HG02798 (cell line): Measurements from ENCODE around the gene STX10.

Experiments
- ATAC-seq: cut with Tn5 transposase; IDR thresholded peaks from one replicate; pipeline ENCODE4 v1.9.1; 2021; ENCODE audit warnings: mild to moderate bottlenecking; ENCODE audit not compliant: unreplicated experiment, poor library complexity

Gene STX10

DNA sequence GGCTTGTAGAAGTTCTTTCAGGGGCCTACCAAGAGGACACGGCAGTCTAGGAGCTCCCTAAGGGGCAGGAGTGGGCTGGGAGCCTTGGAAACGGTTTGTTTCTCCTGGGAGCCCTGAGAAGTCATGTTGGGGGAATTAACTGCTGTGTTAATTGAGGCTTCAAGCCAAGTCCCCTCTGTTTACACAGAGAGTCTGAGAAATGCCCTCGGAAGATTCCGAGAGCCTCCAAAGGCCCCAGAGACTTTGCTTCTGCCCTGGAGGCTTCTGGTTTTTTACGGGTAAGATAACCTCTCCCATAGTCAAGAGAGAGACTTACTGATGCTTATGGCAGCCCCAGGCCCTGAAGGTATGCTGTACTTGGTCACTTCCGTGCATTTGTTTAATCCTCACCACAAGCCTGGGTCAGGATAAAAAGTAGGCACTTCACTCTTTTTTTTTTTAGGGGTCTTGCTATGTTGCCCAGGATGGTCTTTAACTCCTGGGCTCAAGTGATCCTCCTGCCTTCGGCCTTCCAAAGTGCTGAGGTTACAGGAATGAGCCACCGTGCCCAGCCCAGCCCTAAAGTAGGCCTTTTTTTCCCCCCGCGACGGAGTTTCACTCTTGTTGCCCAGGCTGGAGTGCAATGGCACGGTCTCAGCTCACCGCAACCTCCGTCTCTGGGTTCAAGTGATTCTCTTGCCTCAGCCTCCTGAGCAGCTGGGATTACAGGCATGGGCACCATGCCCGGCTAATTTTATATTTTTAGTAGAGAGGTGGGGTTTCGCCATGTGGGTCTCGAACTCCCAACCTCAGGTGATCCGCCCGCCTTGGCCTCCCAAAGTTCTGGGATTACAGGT, 15.2 kb upstream of the STX10 start:
- no peak for ATAC-seq

DNA sequence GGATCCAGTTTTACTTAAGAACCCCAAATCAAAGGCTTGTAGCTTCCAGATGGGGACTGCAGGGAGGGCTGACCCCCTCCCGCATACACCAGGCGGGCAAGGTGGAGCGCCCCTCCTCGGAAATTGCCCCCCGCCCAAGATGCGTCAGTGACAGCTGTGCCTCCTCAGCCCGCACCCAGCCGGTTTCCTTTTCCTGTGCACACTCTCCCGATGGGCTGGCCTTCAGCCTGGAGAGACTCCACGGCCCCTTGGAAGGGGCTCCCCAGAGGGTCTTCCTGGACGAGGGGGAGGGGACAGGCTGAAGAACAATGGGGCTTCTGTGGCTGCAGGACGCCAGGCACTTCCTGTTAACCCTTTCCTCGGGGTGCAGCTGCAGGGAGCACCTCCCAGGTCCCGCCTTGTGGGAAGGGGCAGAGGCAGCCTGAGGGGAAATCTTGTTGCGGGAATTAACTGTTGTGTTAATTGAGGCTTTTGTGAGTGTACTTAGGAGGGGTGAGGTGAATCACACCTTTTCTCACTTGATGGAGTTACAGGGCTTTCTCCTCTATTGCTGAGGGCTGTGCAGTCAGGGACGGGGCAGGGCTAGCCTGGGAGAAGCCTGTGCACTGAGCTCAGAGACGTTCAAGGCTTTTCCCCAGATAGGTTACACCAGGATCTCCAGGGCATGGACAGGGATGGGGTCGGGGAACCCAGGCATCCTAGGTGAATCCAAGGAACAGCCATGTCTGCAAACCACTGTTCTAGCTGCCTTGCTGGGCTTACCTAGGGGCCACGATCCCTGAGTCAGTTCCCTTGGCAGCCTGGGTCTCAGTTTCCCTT, 14.4 kb upstream of the STX10 start:
- ATAC-seq, result no peak

DNA sequence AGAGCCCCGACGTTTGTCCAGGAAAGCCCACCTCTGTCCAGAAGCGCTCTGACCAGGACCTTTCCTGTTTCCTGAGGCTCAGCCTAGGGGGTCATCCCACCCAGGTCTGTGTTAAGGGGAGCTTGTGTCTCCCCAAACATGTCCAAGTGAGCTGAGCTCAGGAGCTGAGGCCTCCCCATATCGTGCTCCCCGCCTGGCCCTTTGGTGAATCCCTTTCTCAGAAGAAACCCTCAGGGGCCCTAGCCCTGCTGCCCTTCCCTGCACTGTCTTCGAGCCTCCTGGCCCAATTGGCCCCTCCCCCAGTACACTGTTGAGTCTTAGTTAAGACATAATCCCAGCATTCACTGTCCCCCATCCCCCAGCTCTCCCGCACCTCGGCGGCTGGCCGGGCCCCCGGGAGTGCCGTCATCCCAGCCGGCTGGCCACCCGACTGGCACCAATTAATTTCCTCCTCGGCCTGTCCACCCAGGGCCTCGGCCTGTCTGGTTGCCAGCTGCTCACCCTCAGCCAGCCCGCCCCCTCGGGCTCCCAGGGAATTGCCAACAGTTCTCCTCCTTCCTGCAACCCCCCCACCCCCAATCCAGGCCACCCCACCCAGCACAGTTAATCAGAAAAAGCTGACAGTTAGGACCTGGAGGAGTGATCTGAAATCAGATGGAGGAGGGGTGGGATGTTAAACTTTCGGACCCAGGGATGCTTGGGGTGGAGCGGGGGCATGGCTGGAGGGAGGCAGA, 13.6 kb upstream of the STX10 start:
- ATAC-seq, result no peak

DNA sequence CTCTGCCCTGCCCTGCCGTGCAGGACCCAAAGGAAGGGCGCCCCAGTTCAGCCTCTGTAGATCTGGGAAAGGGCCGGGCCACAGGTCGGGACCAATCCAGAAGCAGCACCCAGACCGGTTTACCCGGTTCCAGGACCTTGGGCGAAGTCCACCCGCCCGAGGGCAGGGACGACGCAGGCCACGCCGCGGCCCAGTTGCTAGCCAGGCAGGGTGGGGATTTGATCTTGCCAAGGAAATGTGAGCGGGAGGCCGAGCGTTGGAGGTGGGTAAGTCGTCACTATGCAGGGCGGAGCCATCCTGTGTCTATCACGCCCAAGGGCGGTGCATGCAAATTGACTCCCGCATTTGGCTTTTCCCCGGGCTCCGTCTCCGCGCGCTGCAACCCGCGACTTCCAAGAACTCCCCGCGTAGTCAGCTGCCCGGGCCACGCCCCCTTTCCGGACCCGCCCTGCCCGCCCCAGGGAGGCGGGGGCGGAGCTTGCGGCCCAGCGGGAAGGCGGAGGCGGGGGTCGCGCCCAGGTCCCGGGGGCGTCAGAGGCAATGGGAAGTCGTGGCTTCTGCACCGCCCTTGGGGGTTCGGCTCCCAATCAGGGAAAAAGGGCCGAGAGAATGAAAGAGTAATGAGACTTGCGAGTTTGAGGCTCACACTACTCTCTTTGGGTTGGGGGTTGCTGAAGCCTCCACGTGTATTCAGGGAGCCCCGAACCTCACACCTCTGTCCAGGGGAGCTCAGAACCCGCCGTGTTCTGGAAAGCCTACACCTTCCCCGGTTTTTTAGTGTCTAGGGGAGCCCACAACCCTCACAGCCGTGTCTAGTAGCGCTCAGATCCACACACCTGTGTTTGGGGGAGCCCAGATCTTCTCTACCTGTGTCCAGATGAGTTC, 12.8 kb upstream of the STX10 start:
- ATAC-seq, result peak; percentile 49

DNA sequence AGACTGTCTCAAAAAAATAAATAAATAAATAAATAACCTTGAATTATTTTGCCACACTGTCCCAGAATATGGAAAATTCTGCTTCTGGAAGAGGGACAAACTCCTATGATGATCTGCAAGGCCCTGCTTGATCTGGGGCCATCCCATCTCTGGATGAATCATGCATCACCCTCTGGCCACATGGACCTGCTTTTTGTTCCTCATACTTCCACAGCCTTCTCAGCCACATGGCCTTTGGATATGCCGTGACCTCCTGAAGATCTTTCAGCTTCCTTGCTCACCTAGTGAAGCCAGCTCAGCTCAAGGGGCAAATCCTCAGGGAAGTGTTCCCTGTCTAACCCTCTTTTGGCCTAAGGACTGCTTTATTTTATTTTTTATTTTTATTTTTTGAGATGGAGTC, 10.4 kb upstream of the STX10 start:
- no peak for ATAC-seq

DNA sequence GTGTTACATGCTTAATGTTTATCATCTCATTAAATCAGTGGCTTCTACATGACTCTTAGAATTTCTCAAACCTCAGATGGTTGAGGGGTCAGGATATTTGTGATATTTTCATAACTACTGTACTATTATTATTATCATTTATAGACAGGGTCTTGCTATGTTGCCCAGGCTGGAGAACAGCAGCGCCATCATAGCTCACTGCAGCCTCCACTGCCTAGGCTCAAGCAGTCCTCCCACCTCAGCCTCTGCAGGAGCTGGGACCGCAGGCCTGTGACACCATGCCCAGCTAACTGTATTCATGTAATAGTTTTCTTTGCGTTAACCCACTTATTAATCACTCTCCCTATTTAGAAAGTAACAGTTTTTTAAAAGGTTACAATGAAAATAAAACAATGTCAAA, 9.5 kb upstream of the STX10 start:
- no peak for ATAC-seq

DNA sequence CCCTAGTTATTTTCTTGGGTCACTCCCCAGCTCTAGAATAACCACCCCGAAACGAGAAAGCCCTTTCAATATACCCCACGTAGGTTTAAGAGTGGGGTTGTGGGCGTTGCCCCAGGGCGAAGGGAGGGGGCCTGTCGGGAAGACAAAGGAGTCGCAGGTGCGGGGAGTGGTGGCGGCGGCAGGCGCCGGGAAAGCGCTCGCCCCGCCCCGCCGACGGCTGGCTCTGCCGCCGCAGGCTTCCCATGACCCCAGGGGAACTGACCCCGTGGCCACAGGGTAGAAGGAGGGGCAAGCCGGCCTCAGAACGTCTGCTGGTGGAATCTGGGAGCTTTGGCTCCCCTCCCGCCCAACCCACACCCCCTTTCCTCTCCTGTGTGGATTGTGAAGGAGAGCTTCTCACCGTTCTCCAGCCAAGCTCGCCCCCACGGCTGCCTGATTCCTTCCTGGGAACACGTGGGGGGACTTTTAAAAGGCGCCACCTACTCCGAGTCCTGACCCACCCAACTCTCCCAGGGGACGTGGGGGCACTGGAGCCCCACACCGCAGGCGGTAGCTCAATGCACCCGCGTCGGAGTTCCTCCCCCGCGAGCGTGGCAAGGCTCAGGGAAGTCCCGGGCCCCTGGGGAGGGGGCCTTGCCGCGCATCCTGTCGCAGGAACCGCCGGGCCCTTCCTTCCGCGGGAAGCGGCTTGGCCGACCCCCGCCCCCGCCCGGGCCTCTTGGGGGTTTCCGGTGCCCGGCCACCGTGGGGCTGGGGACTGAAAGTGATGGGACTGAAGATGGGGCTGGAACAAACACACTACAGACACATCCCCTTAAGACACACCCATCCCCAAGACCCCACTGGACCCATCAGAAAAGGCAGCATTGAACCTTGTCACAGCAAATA, 5.5 kb upstream of the STX10 start:
- ATAC-seq, result peak; percentile 12

DNA sequence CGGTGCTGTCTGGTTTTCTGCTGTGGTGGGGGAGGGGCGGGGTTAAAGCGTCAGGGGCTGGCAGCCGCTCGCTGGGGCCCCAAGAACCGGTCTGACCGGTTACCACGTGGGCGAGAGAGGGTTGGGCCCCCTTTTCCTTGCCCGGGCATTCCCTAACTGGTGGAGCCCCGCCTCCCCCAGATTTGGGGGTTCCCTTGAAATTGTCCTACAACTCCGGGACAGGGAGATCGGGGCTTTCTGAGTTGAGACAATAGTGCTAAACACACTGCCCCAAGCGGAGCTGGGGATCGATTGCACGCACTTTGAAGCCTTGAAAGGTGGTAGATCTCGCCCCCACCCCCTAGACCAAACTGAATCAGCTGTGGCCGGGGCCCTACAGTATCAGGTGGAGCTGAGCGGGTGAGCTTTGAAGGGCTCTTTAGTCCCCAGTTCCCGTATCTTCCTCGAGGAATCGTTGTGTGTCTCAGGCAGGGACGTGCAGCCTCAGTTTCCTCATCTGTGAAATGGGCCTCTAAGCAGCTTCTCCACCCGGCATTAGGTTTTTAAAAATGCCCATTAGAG, 4.8 kb upstream of the STX10 start:
- ATAC-seq, result no peak

DNA sequence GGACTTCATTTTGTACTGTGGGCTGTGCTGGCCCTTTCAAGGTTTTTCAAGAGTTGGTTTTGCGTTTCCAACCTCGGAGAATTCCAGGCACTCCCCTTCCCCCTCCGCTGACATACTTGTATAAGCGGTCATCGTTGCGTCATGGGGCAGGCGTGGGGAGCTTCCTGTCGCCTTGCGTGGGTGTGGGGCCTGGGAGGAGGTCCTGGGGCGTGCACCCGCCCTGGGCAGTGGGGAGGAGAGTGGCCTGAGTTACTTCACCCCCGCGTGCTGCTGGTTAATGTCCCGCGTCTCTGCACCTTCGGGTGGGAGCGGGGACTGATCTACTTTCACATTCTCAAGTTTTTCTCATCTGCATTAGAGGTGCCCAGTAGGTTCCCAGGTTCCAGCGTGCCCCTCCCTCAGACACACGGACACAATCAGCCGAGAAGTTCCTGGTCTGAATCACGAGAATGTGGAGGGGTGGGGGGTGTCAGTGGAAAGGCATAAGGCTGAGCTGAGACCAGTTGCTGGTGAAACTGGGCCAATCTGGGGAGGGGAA, 4.1 kb upstream of the STX10 start:
- no peak for ATAC-seq

DNA sequence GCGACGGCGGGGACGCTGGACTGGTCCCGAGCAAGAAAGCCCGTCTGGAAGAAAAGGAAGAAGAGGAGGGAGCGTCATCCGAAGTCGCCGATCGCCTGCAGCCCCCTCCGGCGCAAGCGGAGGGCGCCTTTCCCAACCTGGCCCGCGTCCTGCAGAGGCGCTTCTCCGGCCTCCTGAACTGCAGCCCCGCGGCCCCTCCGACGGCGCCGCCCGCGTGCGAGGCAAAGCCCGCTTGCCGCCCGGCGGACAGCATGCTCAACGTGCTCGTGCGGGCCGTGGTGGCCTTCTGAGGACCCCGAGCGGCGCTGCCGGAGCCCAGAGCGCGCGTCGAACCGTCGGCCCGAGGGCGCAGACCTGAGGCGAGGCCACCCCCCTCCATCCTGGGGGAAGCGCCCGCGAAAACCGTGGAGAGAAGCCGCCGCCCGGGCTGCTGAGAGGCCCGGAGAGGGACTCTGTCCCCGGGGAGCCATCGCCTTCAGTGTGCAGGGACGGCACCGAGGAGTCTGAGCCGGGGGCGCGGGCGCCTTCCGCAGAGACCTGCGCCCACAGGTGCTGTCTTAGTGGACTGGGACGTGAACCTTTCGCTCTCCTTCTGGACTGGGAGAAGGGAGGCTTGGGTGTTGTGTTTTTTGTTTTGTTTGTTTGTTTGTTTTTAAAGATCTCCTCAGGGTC, 3.5 kb upstream of the STX10 start:
- ATAC-seq, result no peak

DNA sequence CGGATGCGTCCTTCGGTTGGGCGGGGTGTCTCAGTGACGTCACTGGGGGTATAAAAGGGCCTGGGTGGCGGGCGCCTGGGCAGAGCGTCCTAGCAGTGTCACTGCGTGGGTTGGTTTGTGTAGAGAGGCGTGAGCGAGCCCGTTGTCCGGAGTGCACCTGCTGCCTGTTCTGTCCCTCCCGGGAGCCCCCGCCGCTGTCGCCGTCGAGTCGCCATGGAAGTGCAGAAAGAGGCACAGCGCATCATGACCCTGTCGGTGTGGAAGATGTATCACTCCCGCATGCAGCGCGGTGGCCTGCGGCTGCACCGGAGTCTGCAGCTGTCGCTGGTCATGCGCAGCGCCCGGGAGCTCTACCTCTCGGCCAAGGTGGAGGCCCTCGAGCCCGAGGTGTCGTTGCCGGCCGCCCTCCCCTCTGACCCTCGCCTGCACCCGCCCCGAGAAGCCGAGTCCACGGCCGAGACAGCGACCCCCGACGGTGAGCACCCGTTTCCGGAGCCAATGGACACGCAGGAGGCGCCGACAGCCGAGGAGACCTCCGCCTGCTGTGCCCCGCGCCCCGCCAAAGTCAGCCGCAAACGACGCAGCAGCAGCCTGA, 2.9 kb upstream of the STX10 start:
- peak; percentile 47 for ATAC-seq

DNA sequence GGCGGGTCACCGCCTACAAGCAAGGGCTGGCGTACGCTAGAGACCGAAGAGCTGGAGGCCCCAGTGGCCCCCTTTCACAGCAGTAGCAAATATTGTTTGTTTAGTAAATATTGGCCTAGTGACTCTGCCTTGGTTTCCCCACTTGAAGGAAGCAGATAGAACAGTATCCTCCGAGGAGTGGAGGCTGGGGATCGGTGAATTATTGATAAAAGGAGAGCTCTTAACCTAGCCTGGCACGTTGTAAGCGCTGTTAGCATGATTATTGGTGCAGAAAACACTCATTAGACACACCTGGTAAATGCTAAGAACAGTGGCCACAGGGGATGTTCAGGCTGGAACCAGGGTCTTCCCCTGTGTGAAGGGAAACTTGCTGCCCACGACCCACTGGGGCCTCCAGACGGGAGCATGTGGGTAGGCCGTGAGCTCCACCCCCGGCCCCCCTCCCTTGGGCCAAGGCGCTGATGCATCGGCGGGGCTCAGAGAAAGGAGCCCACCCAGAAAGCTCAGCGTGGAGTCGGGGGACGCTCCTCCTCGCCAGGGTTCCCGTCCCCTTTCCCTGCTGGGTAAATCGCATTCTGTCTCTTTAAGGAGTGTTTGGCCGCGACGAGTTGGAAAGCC, 2.3 kb upstream of the STX10 start:
- peak; percentile 8 for ATAC-seq

DNA sequence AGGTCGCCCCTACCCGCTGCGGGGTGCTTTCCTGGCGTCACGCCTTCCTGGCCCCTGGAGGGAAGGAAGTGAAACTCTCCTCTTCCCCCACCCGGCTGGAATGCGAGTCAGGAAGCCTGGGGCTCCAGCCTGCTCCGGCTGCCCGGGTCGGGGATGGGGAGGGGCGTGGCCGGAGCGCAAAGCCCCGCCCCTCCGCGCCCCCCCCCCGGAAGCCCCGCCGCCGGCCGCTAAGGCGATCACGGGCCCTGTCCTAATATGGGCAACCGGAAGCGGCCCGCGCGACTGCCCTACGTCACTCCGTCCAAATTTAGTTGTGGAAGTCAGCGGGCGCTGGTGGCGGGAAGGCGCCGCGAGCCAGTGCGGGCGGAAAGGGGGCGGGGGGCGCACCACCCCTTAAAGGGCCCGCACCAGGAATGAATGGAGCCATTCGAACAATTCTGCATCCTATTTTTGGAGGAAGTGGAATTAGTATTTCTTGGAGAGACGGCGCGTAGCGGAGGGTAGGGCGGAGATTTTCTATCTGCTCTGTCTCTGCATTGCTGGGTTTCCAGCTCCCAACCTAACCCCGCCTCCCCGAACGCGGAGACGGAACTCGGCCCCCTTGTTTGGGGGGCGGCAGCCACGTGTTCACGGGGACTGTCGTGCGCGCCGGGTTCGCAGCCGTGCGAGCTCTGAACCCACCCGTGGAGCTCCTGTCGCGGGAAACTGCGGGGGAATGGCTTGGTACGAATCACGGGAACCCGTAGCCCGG, 1.6 kb upstream of the STX10 start:
- ATAC-seq, result peak; percentile 42

DNA sequence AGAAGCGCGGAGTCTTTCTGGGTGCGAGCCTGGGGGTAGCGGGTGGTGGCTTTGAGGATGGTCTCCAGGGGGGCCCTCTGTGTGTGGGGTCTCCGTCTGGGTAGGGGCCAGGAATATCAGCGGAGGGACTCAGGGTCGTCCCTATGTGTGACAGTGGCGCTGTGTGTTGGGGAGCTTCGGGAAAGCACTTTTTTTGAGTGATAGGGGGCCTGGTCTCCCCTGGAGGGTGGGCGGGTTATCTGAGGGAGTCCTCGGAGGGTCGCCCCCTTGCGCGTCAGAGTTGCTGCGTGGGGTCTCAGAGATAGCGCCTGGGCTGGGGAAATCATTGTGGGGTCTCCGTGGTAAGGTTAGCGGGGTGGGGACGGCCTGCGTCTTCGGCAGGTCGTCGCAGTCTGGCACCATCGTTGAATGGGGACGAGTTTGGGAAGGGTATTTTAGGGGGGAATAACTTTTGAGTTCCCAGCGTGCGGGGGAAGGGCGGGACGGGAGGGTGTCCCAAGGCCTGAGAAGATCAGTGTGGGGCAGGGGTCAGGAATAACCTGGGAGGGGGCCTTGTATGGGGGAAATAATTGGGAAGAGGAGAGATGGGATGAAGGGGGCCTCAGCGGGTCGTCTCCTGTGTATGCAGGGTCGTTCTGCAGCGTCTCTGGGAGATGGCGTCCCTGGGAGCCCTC, 893 bp upstream of the STX10 start:
- ATAC-seq, result no peak

DNA sequence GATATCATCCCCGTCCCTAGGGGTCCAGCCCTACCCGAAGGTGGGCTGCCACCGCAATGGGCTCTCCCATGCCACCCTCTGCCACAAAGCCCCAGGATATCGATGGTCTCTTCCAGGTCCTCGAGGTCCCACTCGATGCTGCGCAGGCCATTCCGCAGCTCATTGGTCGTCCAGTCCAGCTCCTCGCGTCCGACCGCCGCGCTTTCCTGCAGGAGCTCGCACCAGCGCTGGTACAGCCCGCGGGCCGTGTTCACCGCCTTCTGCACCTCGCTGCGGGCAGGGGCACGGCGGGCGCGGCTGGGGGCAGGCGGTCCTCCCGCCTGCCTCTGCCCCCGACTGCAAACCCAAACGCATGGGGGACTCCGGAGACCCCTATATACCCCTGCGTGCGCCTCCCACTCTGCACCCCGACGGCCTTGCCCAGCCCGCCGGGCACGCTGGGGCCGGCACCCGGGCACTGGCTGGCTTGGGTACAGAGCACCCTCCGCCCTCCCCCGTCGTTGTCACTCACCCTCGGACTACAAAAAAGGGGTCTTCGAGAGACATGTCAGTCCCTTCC, 468 bp downstream of the STX10 start:
- no peak for ATAC-seq
